OCI-LY3 (cell line): ENCODE measurements around the gene DLG4.
"Not testable (repeated sequence)": the region's sequence is repeated elsewhere in the genome, so short reads cannot be mapped to it uniquely, and the experiment has no call there.

ENCODE experiments used
- H2AFZ ChIP-seq: fragments of 200-600, 300-600 bp; shearing (Covaris generic); 2 replicates; pipeline ENCODE4 v1.6.0; 2014; ENCODE audit warnings: antibody characterized with exemption, low read depth, low read length
- H3K27ac ChIP-seq: fragments of 200-600, 300-600 bp; sonication (generic); 2 replicates; pipeline ENCODE4 v1.5.1; 2014; ENCODE audit warnings: mild to moderate bottlenecking, low read length, moderate library complexity, mixed read lengths
- H3K27me3 ChIP-seq: fragments of 200-600, 300-600 bp; sonication (generic); 2 replicates; pipeline ENCODE4 v1.6.1; 2014; ENCODE audit warnings: low read depth, low read length, mixed read lengths
- H3K36me3 ChIP-seq: fragments of 200-600, 300-600 bp; sonication (generic); replicated peaks from 2 replicates; pipeline ENCODE3; 2014; ENCODE audit warnings: low read depth, low read length, mixed read lengths
- H3K4me1 ChIP-seq: fragments of 300-600, 200-600 bp; sonication (generic); 2 replicates; pipeline ENCODE4 v1.6.1; 2014; ENCODE audit warnings: low read length, mixed read lengths
- H3K4me2 ChIP-seq: fragments of 200-600, 300-600 bp; sonication (generic); 2 replicates; pipeline ENCODE4 v1.6.1; 2014; ENCODE audit warnings: low read length, mixed read lengths
- H3K4me3 ChIP-seq: fragments of 300-600, 200-600 bp; sonication (generic); 2 replicates; pipeline ENCODE4 v1.5.1; 2014; ENCODE audit warnings: antibody characterized with exemption, mild to moderate bottlenecking, low read length, moderate library complexity
- H3K79me2 ChIP-seq: fragments of 300-600, 200-600 bp; shearing (Covaris generic); 2 replicates; pipeline ENCODE4 v1.6.1; 2014; ENCODE audit warnings: mild to moderate bottlenecking, low read length, mixed read lengths
- H3K9ac ChIP-seq: fragments of 300-600, 200-600 bp; shearing (Covaris generic); 2 replicates; pipeline ENCODE4 v1.6.0; 2014; ENCODE audit warnings: mild to moderate bottlenecking, low read length, moderate library complexity
- H3K9me3 ChIP-seq: fragments of 200-600, 300-600 bp; shearing (Covaris generic); 2 replicates; pipeline ENCODE4 v1.6.1; 2014; ENCODE audit warnings: low read length, mixed read lengths; ENCODE audit not compliant: insufficient read depth
- H4K20me1 ChIP-seq: fragments of 200-600, 300-600 bp; sonication (generic); 2 replicates; pipeline ENCODE4 v1.6.1; 2016; ENCODE audit warnings: low read length, mixed read lengths; ENCODE audit not compliant: insufficient read depth
- CTCF ChIP-seq: fragments of 200-600, 300-600 bp; sonication (generic); IDR thresholded peaks from 2 replicates; pipeline ENCODE4 v1.5.1; 2014; ENCODE audit warnings: antibody characterized with exemption, low read length, low read depth
- EZH2phosphoT487 ChIP-seq: fragments of 200-600 bp; shearing (Covaris generic); IDR thresholded peaks from 2 replicates; pipeline ENCODE4 v1.6.1; 2018; ENCODE audit warnings: antibody characterized with exemption, mixed run types, low read depth

DLG4 gene

GRCh38 chr17:7167832-7168231, 51.8 kb downstream of the DLG4 start:
- H3K4me3 ChIP-seq: no peak overlapping the region
- H3K9ac ChIP-seq: no peak overlapping the region
- no peaks in the 10 kb centered on the region for H3K4me1 ChIP-seq
- no peaks in the 10 kb centered on the region for H4K20me1 ChIP-seq
- no peak for TF ChIP-seq CTCF
- TF ChIP-seq EZH2phosphoT487: no peak
- H3K27me3 ChIP-seq: no peaks in the 10 kb centered on the region
- no peaks in the 10 kb centered on the region for H3K9me3 ChIP-seq
- no peaks in the 10 kb centered on the region for H3K36me3 ChIP-seq
- H3K4me2 ChIP-seq: no peak overlapping the region
- no peaks in the 10 kb centered on the region for H3K79me2 ChIP-seq
- H3K27ac ChIP-seq: no peak overlapping the region
- H2AFZ ChIP-seq: no peak overlapping the region

- no peak overlapping the region for H3K27ac ChIP-seq
- H3K4me3 ChIP-seq: no peak overlapping the region
- H3K9ac ChIP-seq: no peak overlapping the region
- H3K9me3 ChIP-seq: no peaks in the 10 kb centered on the region
- no peaks in the 10 kb centered on the region for H3K4me1 ChIP-seq
- H3K27me3 ChIP-seq: no peaks in the 10 kb centered on the region
- H3K36me3 ChIP-seq: no peaks in the 10 kb centered on the region
- H2AFZ ChIP-seq: no peak overlapping the region
- no peaks in the 10 kb centered on the region for H4K20me1 ChIP-seq
- H3K4me2 ChIP-seq: no peak overlapping the region
- TF ChIP-seq CTCF (no peak), EZH2phosphoT487 (no peak)
- no peaks in the 10 kb centered on the region for H3K79me2 ChIP-seq
These were observed 52.8 kb downstream of the DLG4 start for GRCh38 chr17:7166873-7167272.

GRCh38 chr17:7159571-7159970, 60.1 kb downstream of the DLG4 start:
- H3K27me3 ChIP-seq, H3K9me3 ChIP-seq, H4K20me1 ChIP-seq, H3K36me3 ChIP-seq, H3K9ac ChIP-seq, H3K4me2 ChIP-seq, H3K27ac ChIP-seq, H3K79me2 ChIP-seq, H3K4me1 ChIP-seq, H3K4me3 ChIP-seq, H2AFZ ChIP-seq: not testable (repeated sequence)

- H3K36me3 ChIP-seq, H3K27ac ChIP-seq, H2AFZ ChIP-seq, H3K79me2 ChIP-seq, H3K27me3 ChIP-seq, H3K9me3 ChIP-seq, H3K4me1 ChIP-seq, H4K20me1 ChIP-seq, H3K9ac ChIP-seq, H3K4me3 ChIP-seq, H3K4me2 ChIP-seq: not testable (repeated sequence)
These were observed 61.2 kb downstream of the DLG4 start for GRCh38 chr17:7158424-7158823.

GRCh38 chr17:7156342-7156940, 63.2 kb downstream of the DLG4 start:
- Histone ChIP-seq H3K27me3 (no peaks in the 10 kb centered on the region), H3K4me2 (no peak overlapping the region), H3K27ac (no peak overlapping the region), H2AFZ (no peak overlapping the region), H3K9ac (no peak overlapping the region), H3K4me3 (no peak overlapping the region), H3K4me1 (no peaks in the 10 kb centered on the region), H3K36me3 (no peaks in the 10 kb centered on the region), H3K9me3 (no peaks in the 10 kb centered on the region), H4K20me1 (no peaks in the 10 kb centered on the region), H3K79me2 (no peaks in the 10 kb centered on the region)
- TF ChIP-seq EZH2phosphoT487 (no peak), CTCF (no peak)
